ENCODE data around the gene MAU2.
"Not testable (repeated sequence)": the region's sequence is repeated elsewhere in the genome, so short reads cannot be mapped to it uniquely, and the experiment has no call there.

MAU2 gene

DNA sequence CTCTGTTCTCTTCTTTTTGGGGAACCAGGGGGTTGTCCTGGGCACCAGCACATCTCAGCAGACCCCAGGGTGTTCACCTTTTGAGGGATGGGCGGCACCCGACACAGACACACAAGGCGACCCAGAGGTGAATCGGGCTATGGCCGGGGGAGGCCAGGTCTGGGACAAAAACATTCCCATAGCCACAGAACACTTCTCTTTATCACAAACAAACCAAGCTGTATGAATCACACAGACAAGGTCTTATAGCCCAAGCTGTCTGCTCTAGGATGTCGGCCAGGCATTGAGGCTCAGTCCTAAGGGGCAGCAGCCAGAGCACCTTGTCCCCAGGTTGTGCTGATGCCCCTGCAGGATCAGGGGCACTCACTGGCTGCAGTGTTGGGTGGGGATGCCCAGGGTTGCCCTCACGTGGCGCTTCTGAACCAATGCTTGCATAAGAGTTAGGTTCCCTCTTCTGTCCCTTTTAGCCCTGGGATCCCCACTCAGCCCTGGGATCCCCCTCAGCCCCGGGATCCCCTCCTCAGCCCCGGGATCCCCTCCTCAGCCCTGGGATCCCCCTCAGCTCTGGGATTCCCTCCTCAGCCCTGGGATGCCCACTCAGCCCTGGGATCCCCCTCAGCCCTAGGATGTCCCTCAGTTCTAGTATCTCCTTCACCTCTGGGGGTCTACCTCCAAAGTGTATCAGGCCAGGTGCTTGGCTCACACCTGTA lies 26.9 kb downstream of the MAU2 start:
- DNase-seq (ENCODE audit: low spot score): no peak

DNA sequence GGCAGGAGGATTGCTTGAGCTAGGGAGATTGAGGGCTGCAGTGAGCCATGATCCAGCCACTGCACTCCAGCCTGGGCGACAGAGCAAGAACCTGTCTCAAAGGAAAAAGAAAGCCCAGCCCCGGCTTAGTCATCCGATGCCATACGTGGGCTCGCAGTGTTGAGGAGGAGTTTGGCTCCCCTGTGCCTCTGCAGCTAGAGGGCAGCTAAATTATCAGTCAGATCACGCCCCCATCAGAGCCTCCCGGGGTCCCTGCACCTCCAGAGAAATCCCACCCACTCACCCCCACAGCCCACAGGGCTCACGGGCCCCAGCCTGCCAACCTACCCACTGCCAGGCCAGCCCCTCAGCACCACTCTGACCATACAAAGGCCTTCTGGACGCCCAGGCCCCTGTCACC lies 27.6 kb downstream of the MAU2 start:
- DNase-seq (ENCODE audit: low spot score): no peak

GRCh38 chr19:19349365-19349764 lies 28.7 kb downstream of the MAU2 start:
- no peak for DNase-seq (ENCODE audit: low spot score)

- not testable (repeated sequence) for DNase-seq (ENCODE audit: low spot score)
Observed at GRCh38 chr19:19350756-19351155, 30.1 kb downstream of the MAU2 start.

- no peak for DNase-seq (ENCODE audit: low spot score)
Observed at GRCh38 chr19:19352823-19353222, 32.2 kb downstream of the MAU2 start.

DNA sequence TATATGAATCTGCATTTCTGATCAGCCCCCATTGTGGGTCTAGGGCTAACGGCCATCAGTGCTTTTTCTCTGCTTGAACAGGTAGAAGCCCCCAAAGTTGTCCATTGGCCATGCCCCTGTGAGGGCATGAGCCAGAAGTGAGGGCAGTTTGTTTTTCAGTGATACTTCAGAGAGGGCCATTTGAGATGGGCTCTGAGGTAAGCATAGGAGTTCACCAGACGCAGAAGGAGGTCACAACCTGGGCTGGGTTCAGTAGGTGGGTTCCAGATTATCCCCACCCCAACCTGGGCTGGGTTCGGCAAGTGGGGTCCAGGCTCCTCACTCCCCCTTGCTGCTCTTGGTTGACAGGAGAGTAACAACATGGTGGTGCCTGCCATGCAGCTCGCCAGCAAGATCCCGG lies 33.4 kb downstream of the MAU2 start:
- DNase-seq (ENCODE audit: low spot score): no peak

- DNase-seq (ENCODE audit: low spot score): no peak
Observed at GRCh38 chr19:19354932-19355331, 34.3 kb downstream of the MAU2 start.

GRCh38 chr19:19355606-19356139 lies 35.0 kb downstream of the MAU2 start:
- no peak for DNase-seq (ENCODE audit: low spot score)

GRCh38 chr19:19356500-19356899 lies 35.9 kb downstream of the MAU2 start:
- DNase-seq (ENCODE audit: low spot score): no peak

DNA sequence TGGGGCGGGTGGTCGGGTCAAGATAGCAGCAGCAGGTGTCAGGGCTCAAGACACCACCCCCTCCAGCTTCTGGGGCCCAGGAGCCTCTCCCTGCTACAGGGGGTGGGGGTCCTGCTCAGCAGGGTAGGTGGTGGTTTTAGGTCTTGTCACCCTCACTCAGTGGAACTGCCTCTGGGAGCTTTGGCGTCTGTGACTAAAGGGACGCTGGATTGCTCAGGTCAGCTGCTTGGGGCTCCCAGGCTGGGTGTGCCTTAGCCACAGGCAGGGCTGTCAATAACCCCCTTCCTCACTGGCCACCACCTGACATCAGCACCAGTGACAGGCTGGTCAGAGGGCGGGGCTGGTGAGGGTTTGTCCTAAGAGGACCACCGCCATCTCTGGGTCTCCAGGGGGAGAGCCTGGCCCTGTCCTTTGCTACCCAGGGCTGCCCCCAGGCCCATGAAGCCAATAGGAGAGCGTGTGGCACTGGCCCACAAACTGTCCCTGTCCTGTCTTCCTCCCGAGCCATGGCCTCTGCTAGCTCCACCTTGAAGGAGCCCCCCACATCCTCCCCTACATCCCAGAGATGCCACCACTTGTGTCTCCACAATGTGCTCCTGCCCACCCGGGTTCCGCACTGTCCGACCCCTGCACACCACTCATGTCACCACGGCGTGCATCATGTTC lies 36.4 kb downstream of the MAU2 start:
- DNase-seq (ENCODE audit: low spot score): no peak

DNA sequence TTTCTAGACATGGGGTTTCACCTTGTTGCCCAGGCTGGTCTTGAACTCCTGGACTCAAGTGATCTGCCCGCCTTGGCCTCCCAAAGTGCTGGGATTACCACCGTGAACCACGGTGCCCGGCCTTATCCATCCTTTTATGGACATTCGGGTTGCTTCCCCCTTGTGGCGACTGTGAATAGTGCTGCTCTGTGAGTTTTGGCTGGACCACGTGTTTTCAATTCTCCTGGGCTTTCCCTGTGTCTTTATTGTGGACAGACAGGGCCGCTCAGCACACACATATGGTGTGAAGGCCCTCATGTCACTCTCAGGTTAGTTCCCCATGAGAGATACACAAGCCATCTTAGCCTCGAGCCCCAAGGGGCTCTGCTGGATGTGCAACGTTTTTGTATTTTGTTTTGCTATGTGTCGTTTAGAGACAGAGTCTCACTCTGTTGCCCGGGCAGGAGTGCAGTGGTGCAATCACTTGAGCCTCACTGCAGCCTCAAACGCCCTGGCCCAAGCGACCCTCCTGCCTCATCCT lies 40.5 kb downstream of the MAU2 start:
- DNase-seq (ENCODE audit: low spot score): peak; percentile 83

DNA sequence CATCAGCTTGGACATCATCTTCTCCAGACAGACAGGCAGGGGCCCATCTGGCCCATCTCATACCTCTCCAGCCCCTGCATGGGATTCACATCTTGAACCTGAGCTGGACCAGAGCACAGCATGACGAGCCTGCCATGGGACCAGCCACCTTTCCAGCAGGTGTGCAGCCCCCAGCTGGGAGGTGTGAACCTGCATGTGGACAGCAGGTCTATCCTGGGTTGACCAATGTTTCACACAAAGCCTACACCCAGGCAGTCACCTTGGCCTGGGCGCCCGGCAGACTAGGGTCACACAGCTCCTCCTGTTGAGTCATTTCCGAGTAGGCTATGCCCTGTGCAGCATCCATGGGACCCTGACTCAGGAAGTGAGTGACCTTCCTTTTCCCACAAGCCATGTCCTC lies 41.4 kb downstream of the MAU2 start:
- peak; percentile 72 for DNase-seq (ENCODE audit: low spot score)

DNA sequence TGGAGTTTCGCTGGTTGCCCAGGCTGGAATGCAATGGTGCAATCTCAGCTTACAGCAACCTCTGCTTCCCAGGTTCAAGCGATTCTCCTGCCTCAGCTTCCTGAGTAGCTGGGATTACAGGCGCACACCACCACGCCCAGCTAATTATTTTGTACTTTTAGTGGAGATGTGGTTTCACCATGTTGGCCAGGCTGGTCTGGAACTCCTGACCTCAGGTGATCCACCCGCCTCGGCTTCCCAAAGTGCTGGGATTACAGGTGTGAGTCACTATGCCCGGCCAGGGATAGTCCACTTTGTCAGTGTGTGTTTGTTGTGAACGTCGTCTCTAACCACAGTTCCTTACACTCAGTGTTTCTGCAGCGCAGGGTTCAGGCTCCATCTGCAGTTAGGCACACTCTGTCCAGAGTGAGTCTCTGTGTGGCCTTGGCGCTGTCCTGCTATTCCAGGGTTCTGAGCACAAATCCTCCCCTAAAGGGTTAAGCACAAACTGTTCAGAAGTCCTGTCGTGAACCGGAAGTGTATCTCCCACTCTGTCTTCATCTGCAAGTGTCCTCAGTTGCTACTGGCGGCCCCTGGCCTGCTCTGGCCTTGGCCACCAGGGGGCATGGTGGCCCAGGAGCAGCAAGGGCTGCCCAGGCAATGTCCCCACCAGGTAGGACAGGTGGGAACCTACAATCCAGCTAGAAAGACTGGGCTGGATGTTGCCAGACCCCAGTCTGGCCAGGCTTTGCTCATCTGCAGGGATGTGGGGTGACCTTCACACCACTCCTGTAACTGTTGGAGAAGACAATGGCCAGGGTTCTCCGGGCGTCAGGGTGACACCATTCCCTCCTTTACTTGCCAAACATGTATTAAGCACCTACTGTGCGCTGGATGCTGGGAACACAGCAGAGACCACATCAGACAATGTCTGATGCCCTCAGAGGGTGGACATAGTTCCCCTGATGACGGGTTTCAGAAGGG lies 46.1 kb downstream of the MAU2 start:
- peak; percentile 50 for DNase-seq (ENCODE audit: low spot score)

- DNase-seq (ENCODE audit: low spot score): no peak
Observed at GRCh38 chr19:19368087-19368486, 47.5 kb downstream of the MAU2 start.

GRCh38 chr19:19371059-19371458 lies 50.4 kb downstream of the MAU2 start:
- DNase-seq (ENCODE audit: low spot score): no peak

DNA sequence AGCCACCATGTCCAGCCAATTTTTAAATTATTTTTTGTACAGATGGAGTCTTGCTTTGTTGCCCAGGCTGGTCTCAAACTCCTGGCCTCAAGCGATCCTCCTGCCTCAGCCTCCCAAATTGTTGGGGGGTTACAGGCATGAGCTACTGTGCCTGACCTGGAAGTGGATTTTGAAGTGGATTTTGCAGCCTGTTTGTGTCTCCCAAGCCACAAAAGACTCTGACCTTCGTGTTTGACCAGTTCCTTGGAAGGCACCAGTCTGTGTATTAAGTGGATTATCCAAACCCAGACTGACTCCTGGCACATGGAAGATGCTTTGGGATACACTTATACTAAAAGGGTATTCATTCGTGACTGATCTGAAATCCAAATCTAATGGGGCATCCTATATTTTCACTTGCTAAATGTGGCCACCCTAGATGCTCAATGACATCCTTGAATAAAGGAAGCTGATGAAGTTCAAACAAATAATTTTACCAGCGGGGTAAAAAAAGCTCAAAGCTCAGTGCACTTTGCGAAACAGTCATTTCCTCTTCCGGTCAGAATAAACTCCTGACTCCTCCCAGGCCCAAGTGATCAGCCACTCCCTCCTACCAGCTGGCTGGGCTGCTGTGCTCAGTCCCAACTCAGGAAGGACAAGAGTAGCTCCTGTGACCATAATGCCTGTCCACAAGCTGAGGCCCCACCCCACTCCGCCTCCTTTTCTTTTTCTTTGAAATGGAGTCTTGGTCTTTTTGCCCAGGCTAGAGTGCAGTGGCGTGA lies 52.2 kb downstream of the MAU2 start:
- DNase-seq (ENCODE audit: low spot score): peak; percentile 95

- no peak for DNase-seq (ENCODE audit: low spot score)
Observed at GRCh38 chr19:19379527-19379926, 58.9 kb downstream of the MAU2 start.

- DNase-seq (ENCODE audit: low spot score): not testable (repeated sequence)
Observed at GRCh38 chr19:19380316-19380715, 59.7 kb downstream of the MAU2 start.

- no peak for DNase-seq (ENCODE audit: low spot score)
Observed at GRCh38 chr19:19381007-19381926, 60.6 kb downstream of the MAU2 start.

GRCh38 chr19:19382118-19382517 lies 61.5 kb downstream of the MAU2 start:
- DNase-seq (ENCODE audit: low spot score): no peak
